ENCODE data around the gene AZGP1. TPM values are rescaled to one million over a fixed set of nuclear protein-coding genes. Genes with fewer than 3 reads are reported as not detected.

AZGP1 gene
- total and polyA plus RNA-seq, 2 of the 13 experiments (the other 11 are each of a cell fraction or from before 2014, with no cell fraction given), result 93.8 to 229 TPM

DNA sequence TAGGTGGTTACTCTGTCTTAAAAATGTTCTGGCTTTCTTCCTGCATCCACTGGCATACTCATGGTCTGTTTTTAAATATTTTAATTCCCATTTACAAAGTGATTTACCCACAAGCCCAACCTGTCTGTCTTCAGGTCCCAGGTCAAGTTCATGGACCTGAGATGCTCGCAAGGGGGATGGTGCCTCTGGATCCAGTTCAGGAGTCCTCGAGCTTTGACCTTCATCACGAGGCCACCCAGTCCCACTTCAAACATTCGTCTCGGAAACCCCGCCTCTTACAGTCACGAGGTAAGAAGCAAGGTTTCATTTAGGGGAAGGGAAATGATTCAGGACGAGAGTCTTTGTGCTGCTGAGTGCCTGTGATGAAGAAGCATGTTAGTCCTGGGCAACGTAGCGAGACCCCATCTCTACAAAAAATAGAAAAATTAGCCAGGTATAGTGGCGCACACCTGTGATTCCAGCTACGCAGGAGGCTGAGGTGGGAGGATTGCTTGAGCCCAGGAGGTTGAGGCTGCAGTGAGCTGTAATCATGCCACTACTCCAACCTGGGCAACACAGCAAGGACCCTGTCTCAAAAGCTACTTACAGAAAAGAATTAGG lies 48.3 kb upstream of the AZGP1 start (continued):
- TF ChIP-seq, protein P1, sequence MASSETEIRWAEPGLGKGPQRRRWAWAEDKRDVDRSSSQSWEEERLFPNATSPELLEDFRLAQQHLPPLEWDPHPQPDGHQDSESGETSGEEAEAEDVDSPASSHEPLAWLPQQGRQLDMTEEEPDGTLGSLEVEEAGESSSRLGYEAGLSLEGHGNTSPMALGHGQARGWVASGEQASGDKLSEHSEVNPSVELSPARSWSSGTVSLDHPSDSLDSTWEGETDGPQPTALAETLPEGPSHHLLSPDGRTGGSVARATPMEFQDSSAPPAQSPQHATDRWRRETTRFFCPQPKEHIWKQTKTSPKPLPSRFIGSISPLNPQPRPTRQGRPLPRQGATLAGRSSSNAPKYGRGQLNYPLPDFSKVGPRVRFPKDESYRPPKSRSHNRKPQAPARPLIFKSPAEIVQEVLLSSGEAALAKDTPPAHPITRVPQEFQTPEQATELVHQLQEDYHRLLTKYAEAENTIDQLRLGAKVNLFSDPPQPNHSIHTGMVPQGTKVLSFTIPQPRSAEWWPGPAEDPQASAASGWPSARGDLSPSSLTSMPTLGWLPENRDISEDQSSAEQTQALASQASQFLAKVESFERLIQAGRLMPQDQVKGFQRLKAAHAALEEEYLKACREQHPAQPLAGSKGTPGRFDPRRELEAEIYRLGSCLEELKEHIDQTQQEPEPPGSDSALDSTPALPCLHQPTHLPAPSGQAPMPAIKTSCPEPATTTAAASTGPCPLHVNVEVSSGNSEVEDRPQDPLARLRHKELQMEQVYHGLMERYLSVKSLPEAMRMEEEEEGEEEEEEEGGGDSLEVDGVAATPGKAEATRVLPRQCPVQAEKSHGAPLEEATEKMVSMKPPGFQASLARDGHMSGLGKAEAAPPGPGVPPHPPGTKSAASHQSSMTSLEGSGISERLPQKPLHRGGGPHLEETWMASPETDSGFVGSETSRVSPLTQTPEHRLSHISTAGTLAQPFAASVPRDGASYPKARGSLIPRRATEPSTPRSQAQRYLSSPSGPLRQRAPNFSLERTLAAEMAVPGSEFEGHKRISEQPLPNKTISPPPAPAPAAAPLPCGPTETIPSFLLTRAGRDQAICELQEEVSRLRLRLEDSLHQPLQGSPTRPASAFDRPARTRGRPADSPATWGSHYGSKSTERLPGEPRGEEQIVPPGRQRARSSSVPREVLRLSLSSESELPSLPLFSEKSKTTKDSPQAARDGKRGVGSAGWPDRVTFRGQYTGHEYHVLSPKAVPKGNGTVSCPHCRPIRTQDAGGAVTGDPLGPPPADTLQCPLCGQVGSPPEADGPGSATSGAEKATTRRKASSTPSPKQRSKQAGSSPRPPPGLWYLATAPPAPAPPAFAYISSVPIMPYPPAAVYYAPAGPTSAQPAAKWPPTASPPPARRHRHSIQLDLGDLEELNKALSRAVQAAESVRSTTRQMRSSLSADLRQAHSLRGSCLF (CRISPR knock-in tag; IDR thresholded peaks at IDR 0.05; ENCODE audit: borderline replicate concordance), result no peak
- TF ChIP-seq DMAP1 (CRISPR knock-in tag; IDR thresholded peaks at IDR 0.05) (peak; percentile 49; the same call in 1 of the 2 replicates), SPEN (CRISPR knock-in tag; IDR thresholded peaks at IDR 0.05; ENCODE audit: low read depth) (no peak), GABPA (IDR thresholded peaks at IDR 0.05; ENCODE audit: low read depth, low read length) (no peak), GABPA (CRISPR knock-in tag; IDR thresholded peaks at IDR 0.05; ENCODE audit: low read depth) (peak; percentile 25; the same call in 1 of the 2 replicates)
- TF ChIP-seq, protein P2, sequence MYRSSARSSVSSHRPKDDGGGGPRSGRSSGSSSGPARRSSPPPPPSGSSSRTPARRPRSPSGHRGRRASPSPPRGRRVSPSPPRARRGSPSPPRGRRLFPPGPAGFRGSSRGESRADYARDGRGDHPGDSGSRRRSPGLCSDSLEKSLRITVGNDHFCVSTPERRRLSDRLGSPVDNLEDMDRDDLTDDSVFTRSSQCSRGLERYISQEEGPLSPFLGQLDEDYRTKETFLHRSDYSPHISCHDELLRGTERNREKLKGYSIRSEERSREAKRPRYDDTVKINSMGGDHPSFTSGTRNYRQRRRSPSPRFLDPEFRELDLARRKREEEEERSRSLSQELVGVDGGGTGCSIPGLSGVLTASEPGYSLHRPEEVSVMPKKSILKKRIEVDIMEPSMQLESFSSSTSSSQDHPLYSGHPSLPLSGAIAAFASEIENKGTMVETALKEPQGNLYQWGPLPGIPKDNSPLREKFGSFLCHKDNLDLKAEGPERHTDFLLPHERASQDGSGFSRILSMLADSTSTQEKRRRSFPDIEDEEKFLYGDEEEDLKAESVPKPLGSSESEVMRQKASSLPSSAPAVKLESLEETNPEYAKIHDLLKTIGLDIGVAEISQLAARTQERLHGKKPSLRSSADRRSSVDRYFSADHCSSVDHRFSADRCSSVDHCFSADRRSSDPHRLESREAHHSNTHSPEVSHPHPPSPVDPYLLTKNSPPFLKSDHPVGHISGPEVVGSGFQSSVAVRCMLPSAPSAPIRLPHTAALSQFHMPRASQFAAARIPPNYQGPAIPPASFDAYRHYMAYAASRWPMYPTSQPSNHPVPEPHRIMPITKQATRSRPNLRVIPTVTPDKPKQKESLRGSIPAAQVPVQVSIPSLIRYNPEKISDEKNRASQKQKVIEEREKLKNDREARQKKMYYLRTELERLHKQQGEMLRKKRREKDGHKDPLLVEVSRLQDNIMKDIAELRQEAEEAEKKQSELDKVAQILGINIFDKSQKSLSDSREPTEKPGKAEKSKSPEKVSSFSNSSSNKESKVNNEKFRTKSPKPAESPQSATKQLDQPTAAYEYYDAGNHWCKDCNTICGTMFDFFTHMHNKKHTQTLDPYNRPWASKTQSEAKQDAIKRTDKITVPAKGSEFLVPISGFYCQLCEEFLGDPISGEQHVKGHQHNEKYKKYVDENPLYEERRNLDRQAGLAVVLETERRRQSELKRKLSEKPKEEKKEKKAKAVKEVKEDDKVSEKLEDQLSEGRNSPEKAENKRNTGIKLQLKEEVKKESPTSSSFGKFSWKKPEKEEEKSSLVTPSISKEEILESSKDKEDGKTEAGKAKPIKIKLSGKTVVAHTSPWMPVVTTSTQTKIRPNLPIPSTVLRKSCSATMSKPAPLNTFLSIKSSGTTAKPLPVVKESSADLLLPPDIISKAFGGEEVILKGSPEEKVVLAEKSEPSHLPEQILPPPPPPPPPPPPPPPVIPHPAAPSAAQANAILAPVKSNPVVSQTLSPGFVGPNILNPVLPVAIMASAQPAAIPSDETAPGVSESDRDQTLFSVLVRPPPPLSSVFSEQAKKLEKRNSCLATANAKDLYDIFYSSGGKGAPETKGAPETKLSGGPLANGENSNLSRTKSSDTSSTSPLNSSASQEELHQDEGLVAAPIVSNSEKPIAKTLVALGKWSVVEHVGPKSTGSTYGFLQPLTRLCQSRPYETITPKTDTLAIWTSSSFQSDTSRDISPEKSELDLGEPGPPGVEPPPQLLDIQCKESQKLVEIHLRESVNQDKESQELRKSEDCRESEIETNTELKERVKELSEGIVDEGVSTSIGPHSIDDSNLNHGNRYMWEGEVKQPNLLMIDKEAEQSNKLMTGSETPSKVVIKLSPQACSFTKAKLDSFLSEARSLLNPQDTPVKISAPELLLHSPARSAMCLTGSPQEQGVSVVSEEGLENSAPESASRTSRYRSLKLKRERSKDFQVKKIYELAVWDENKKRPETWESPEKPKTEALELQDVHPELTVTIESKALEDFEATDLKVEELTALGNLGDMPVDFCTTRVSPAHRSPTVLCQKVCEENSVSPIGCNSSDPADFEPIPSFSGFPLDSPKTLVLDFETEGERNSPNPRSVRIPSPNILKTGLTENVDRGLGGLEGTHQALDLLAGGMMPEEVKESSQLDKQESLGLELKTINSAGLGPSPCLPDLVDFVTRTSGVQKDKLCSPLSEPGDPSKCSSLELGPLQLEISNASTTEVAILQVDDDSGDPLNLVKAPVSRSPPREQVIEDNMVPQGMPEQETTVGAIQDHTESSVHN (CRISPR knock-in tag; IDR thresholded peaks at IDR 0.05), result no peak
- TF ChIP-seq, protein P3, sequence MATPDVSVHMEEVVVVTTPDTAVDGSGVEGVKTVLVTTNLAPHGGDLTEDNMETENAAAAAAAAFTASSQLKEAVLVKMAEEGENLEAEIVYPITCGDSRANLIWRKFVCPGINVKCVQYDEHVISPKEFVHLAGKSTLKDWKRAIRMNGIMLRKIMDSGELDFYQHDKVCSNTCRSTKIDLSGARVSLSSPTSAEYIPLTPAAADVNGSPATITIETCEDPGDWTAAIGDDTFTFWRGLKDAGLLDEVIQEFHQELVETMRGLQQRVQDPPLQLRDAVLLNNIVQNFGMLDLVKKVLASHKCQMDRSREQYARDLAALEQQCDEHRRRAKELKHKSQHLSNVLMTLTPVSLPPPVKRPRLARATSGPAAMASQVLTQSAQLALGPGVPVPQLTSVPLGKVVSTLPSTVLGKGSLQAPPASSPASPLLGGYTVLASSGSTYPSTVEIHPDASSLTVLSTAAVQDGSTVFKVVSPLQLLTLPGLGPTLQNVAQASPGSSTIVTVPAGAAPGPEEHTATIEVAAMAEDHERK (CRISPR knock-in tag; IDR thresholded peaks at IDR 0.05; ENCODE audit: low read depth), result no peak
- TF ChIP-seq, protein P4, sequence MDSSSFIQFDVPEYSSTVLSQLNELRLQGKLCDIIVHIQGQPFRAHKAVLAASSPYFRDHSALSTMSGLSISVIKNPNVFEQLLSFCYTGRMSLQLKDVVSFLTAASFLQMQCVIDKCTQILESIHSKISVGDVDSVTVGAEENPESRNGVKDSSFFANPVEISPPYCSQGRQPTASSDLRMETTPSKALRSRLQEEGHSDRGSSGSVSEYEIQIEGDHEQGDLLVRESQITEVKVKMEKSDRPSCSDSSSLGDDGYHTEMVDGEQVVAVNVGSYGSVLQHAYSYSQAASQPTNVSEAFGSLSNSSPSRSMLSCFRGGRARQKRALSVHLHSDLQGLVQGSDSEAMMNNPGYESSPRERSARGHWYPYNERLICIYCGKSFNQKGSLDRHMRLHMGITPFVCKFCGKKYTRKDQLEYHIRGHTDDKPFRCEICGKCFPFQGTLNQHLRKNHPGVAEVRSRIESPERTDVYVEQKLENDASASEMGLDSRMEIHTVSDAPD (CRISPR knock-in tag; IDR thresholded peaks at IDR 0.05), result no peak
- TF ChIP-seq, protein P5, sequence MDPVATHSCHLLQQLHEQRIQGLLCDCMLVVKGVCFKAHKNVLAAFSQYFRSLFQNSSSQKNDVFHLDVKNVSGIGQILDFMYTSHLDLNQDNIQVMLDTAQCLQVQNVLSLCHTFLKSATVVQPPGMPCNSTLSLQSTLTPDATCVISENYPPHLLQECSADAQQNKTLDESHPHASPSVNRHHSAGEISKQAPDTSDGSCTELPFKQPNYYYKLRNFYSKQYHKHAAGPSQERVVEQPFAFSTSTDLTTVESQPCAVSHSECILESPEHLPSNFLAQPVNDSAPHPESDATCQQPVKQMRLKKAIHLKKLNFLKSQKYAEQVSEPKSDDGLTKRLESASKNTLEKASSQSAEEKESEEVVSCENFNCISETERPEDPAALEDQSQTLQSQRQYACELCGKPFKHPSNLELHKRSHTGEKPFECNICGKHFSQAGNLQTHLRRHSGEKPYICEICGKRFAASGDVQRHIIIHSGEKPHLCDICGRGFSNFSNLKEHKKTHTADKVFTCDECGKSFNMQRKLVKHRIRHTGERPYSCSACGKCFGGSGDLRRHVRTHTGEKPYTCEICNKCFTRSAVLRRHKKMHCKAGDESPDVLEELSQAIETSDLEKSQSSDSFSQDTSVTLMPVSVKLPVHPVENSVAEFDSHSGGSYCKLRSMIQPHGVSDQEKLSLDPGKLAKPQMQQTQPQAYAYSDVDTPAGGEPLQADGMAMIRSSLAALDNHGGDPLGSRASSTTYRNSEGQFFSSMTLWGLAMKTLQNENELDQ (CRISPR knock-in tag; IDR thresholded peaks at IDR 0.05; ENCODE audit: borderline replicate concordance), result no peak

Measured in HepG2 (cell line).